GM18870 (cell line): ENCODE results near the gene ABCA10.
"Not testable (repeated sequence)": the region's sequence is repeated elsewhere in the genome, so short reads cannot be mapped to it uniquely, and the experiment has no call there.

ENCODE experiments used
- ATAC-seq: cut with Tn5 transposase; IDR thresholded peaks from one replicate; pipeline ENCODE4 v1.9.1; 2021; ENCODE audit warnings: moderate library complexity; ENCODE audit not compliant: unreplicated experiment

ABCA10 gene

GRCh38 chr17:69168642-69169041, 60.0 kb downstream of the ABCA10 start:
- not testable (repeated sequence) for ATAC-seq

GRCh38 chr17:69166957-69167356, 61.7 kb downstream of the ABCA10 start:
- no peak for ATAC-seq

- no peak for ATAC-seq
Measured at GRCh38 chr17:69164206-69164605, 64.4 kb downstream of the ABCA10 start.

GRCh38 chr17:69159418-69159817, 69.2 kb downstream of the ABCA10 start:
- ATAC-seq: no peak

GRCh38 chr17:69154267-69154666, 74.4 kb downstream of the ABCA10 start:
- no peak for ATAC-seq

- no peak for ATAC-seq
Measured at GRCh38 chr17:69150333-69150732, 78.3 kb downstream of the ABCA10 start.

GRCh38 chr17:69147460-69147859, 81.2 kb downstream of the ABCA10 start:
- ATAC-seq: no peak

- ATAC-seq: no peak
Measured at GRCh38 chr17:69144331-69145255, 84.0 kb downstream of the ABCA10 start.

GRCh38 chr17:69143683-69144231, 84.9 kb downstream of the ABCA10 start:
- no peak for ATAC-seq

GRCh38 chr17:69143151-69143550, 85.5 kb downstream of the ABCA10 start:
- no peak for ATAC-seq

- ATAC-seq: no peak
Measured at GRCh38 chr17:69142175-69142802, 86.3 kb downstream of the ABCA10 start.

GRCh38 chr17:69141431-69142174, 87.0 kb downstream of the ABCA10 start, which contains the start of gene ABCA6:
Gene ABCA6 (minus strand): TSS chr17:69141895. CDS start chr17:69140703, 1,192 bp downstream.
- no peak for ATAC-seq

GRCh38 chr17:69134112-69134511, 94.5 kb downstream of the ABCA10 start:
- ATAC-seq: no peak

GRCh38 chr17:69130627-69131296, 97.9 kb downstream of the ABCA10 start:
- ATAC-seq: no peak

GRCh38 chr17:69123626-69124025, 105.0 kb downstream of the ABCA10 start:
- ATAC-seq: no peak

- ATAC-seq: no peak
Measured at GRCh38 chr17:69122065-69122464, 106.6 kb downstream of the ABCA10 start.

- peak; percentile 38 for ATAC-seq
Measured at GRCh38 chr17:69117855-69118784, 110.5 kb downstream of the ABCA10 start.

GRCh38 chr17:69111794-69112193, 116.8 kb downstream of the ABCA10 start:
- no peak for ATAC-seq

GRCh38 chr17:69105907-69106730, 122.5 kb downstream of the ABCA10 start:
- no peak for ATAC-seq
